HG02870 (cell line): ENCODE data around the gene EFNA4.
A peak's percentile ranks its signal among the peaks of the same experiment; 100 is the strongest.

Experiments used
- ATAC-seq: cut with Tn5 transposase; IDR thresholded peaks from one replicate; pipeline ENCODE4 v1.9.1; 2021; ENCODE audit warnings: mild to moderate bottlenecking, moderate library complexity; ENCODE audit not compliant: unreplicated experiment

Gene EFNA4

DNA sequence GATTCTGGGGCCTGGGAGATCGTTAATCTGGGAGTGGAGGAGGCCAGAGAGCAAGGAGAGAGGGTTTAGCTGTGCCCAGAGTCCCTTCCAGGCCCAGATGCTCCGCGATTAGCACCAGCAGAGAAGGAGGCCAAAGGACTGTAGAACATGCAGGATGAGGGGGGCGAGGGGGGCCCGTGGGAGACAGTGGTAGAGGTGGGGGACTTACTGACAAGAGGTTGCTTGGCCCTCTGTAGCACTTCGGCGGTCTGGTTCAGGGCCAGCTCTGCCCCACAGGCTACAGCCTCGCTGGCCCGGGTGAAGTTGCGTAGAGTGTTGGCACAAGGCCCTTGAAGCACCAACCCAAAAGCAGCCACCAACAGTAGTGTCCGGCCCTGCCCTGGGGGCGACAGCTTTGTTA lies 30.7 kb upstream of the EFNA4 start:
- no peak for ATAC-seq

DNA sequence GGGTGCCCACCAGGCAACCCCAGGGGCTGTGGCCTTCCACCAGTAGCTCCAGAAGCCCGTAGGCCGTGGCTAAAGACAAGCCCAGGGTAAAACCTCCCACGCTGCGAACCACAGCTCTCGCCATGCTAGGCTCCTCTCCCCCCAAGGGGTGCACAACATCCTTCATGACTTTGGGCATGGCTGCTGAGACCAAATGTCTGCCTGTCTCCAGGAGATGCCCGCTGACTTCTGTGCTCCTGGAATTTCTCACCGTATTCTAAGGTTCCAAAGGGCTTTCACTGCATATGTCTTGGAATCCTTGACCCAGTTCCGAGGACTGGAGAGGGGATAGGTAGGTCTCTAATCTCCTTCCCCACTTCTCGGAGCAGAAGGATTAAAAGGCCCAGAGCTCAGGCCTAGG lies 30.0 kb upstream of the EFNA4 start, which contains the start of the genes DCST1 and DCST2:
TSS of gene DCST1 (plus strand) at position 301 of the 400 bp plus-strand sequence. CDS start 213 bp downstream, outside the sequence.
TSS of gene DCST2 (minus strand) at position 258 of the 400 bp plus-strand sequence. CDS start at position 178, 80 bp downstream.
- ATAC-seq: no peak

DNA sequence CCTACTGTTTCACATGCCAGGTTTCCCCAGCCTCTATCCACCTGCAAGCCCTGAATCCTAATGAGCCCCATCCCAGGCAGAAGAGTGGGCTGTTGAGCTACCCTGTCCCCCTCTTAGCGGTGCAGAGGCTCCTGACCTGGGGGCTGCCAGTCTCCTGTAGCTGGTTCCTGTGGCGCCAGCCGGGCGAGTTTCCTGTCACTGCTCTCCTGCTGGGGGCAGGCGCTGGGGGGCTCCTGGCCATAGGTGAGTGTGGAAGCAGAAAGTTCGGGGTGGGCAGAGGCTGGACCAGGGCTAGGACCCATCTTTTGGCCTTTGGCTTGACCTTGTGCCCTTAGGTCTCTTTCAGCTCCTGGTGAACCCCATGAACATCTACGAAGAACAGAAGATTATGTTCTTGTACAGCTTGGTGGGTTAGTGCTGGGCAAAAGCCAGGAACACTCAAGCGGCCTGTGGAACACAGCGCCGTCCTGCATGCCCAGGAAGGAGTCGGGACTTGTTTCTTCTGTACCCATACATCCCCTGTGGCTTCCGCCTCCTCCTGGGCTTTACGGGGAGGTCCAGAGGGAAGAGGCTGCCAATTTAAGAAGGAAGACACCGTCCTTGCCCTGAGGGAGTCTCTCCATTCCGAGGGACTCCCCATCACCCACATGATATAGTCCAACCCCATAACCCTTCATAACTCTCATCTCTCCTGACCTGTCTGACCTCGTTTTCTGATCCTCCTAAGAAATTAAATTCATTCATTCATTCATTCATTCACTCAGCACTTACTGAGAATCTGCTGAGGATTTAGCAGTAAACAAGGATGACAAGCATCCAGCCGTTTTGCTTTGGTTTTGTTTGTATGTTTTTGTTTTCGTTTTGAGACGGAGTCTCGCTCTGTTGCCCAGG lies 29.0 kb upstream of the EFNA4 start:
- ATAC-seq: no peak

DNA sequence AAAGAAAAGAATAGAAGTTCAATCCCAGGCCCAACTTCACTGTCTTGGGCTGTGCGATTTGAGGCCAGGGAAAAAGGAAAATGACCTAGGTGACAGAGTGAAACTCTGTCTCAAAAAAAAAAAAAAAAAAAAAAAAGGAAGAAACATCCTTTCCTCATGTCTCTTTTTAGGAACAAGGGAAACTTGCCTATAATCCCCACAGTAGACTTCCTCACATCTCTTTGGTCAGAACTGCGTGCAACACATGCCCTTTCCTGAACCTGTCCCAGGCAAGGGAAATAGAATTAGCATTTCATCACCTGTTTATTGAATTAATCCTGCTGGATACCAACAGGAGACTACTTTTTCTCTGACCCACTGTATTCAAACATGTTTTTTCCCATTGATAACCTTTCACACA lies 27.6 kb upstream of the EFNA4 start:
- no peak for ATAC-seq

DNA sequence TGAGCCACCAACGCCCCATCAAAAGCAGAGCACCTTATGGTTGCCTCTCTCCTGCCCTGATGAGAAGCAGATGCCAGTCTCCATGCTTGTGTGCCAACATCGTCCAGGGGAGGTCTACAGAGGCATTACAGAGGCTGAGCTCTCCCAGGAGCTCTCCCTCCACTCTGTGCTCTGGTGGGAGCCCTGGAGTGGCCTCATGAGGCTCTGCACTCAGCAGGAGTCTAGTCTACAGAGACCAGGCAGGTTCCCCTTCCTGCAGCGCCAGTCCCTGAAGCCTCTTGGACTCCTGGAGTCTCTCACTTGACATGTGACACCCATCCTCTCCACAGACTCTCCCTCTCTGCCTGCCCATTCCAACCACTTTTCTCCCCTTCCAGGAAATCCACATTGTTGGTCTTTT lies 26.5 kb upstream of the EFNA4 start:
- no peak for ATAC-seq

DNA sequence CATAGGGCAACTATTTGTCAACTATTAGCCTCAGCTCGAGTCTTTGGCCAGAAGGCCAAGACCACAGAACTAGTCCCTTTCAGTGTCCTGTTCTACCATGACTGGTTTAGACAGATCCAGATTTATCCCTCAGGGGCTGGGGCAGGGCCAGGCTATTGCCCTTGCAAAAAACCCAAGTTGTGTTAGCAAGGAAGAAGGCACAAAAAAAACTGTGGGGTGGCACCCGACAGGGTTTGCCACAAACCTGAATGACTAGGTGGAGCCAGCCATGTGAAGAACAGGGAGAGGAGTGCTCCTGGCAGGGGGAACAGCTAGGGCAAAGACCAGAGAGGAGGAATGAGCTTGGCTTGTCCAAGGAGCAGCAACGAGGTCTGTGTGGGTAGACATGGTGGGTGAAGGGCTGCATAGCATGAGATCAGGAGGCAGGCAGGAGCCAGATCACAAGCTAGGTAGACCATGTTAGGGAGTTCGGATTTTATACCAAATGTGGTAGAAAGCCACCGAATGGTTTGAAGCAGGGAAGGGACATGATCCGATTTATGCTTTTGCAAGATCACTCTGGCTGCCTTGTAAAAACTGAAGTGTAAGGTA lies 25.6 kb upstream of the EFNA4 start:
- no peak for ATAC-seq

DNA sequence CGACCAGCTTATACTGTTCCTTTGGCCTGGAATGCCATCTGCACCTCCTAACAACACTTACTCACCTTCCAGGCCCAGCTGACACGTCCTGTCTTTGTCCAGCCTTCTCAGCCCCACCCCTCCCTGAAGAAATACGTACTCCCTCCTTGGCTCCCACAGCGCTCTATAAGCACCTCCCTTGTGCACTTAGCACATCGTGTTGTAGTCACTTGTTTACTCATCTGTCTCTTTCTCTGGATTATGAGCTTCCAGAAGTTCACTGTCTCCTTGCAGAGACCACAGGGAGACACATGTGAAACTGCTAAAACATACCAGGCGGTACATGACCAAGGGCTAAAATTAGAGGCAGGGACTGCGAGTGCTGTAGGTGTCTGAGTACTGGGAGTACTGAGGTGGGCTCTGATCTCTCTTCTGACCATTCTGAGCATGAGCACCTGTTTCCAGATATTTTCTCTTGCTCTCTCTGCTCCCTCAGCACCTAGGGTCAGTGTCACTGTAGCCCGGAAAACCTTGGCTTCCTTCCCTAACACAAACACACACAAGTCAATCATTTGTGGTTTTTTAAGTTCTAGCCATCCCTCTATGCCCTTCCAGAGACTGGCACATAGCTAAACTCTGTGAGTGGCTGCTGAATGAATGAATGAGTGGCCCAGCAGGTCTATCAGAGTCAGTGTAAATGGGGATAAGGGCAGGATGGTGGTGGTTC lies 24.8 kb upstream of the EFNA4 start:
- ATAC-seq: no peak

DNA sequence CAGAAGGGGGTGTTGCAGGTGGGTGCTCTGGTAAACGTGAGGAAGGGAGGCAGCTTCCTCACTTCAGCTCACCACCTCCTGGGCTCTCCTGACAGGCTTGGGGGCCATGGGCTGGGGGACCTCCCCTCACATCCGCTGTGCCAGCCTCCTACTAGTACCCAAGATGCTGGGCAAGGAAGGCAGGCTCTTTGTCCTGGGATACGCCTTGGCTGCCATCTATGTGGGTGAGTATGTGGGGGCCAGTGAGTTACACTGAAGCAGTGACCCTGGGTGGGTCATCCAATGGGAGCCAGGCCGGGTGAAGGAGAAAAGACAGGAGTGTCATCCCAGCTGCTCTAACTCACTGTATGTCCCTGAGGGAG lies 24.3 kb upstream of the EFNA4 start:
- no peak for ATAC-seq

DNA sequence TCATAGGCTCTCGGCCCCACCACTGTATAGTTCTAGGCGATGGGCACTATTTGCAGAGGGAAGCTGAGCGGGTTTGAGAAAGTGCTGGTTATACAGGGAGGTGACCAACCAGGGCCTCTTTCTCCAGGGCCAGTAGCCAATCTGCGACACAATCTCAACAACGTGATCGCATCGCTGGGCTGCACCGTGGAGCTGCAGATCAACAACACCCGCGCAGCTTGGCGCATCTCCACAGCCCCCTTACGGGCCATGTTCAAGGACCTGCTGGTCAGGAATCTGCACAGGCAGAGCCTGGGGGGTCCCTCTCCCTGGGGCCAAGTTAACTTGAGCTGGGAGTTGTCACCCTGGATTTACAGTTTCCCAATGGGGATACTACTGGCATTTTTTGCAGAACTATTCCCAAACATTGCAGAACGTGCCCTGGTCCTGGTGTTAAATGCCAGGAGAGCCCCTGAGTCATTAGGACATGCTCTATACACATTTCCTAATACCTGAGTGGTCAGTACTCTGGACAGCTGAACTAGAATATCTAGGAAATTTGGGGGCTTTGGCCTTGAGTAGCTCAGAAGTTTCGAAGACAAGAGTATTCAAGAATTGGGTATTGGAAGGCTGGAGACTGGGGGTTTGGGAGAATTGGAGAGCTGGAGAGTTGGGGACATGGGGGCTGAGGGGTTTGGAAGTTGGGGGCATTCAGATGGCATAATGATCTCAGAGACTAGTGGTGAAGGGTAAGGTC lies 23.0 kb upstream of the EFNA4 start:
- ATAC-seq: no peak

DNA sequence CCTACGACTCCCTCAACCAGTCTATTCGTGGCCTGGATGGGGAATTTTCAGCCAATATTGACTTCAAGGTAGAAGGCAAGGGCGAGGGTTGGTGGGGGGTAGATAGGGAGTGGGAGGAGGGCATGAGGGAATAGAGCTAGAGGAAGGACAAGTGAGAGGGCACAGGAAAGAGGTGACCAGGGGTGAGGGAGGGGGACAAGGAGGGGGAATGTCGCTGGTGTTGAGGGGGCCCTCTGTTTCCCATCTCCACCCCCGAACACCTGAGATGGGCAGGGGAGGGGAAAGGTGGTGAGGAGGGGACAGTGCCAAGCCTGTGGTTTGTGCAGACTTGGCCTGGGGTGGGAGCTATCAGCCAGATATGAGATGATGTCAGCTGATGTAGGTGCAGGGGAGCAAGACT lies 20.8 kb upstream of the EFNA4 start:
- no peak for ATAC-seq

DNA sequence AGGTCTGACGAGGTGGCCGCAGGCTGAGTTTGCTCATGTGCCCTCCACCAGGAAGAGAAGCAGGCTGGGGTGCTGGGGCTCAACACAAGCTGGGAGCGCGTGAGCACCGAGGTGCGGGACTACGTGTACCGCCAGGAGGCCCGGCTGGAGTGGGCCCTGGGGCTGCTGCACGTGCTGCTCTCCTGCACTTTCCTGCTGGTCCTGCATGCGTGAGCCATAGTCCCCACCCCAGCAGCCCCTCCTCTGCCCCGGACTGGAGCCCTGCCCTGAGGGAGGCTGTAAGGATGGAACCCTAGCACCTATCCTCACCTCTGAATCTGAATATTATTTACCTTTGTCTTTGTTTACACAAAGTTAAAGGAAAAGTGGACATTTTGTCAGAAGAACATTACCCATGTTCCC lies 20.2 kb upstream of the EFNA4 start:
- no peak for ATAC-seq

DNA sequence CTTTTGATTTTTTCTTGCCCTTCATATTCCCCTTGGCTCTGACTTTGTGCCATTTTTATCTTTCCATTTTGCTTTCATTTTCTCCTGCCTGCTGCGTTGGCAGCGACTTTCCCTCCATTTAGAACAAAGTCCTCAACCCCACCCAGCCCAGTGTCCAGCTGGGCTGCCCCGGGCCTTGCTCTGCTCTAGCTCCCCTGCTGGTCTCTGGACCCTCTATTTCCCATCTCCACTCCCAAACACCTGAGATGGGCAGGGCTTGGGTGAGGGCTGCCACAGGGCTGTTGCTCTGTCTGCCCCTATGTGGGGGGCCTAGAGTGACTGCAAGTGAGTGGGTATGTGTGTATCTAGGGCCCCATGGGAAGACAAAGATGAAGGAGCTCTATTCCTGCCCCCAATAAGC lies 19.7 kb upstream of the EFNA4 start:
- ATAC-seq: no peak

DNA sequence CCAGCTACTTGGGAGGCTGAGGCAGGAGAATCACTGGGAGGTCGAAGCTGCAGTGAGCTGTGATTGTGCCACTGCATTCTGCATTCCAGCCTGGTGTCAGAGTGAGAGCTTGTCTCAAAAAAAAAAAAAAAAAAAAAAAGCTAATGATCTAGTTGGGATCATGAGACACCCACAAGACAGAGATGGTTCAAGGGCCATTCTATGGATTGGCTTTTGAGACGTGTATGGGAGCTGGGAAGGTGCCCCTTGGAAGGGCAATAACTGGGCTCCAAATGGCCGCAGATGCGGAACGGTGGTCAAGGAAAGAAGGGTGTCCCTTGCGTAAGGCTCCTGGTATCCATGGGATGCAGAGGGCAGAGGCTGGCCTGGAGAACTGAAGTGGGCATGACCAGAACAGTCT lies 19.2 kb upstream of the EFNA4 start:
- no peak for ATAC-seq

DNA sequence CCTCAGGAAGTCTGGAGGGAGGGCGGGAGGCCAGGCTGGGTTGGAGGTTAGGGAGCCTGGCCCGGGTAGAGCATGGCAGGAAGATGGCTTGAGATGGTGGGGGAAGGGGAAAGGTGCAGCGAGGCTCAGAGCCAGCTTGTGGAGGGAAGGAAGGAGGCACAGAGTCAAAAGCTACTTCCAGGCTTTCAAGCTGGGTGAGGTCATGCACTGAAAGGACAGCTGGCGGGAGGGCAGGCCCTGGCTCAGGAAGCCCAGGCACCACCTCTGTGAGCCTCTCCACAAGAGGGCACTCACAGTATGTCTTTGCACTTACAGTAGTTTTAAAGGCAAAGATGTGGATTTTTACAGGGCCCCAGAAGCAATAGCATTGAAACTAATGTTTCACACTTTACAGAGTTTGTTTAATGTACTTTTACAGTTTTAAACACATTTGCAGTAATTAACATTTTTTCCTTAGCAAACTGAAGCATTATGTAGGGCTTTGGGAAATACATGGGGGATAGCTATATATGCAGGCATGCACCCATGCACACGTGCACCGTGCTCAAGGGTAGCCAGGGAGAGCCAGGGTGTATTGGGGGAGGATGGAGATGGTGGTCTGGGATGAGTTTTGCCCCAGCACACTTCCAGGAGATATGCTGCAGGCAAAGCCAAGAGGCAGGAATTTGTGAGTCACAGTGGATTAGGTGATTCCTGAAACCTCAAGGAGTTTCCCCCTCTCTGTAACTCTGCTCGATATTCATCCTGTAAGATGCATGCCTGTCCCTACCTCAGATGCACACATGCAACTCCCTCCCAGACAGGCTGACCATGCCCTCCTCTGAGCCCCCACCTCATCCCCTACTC lies 18.5 kb upstream of the EFNA4 start:
- ATAC-seq: no peak

DNA sequence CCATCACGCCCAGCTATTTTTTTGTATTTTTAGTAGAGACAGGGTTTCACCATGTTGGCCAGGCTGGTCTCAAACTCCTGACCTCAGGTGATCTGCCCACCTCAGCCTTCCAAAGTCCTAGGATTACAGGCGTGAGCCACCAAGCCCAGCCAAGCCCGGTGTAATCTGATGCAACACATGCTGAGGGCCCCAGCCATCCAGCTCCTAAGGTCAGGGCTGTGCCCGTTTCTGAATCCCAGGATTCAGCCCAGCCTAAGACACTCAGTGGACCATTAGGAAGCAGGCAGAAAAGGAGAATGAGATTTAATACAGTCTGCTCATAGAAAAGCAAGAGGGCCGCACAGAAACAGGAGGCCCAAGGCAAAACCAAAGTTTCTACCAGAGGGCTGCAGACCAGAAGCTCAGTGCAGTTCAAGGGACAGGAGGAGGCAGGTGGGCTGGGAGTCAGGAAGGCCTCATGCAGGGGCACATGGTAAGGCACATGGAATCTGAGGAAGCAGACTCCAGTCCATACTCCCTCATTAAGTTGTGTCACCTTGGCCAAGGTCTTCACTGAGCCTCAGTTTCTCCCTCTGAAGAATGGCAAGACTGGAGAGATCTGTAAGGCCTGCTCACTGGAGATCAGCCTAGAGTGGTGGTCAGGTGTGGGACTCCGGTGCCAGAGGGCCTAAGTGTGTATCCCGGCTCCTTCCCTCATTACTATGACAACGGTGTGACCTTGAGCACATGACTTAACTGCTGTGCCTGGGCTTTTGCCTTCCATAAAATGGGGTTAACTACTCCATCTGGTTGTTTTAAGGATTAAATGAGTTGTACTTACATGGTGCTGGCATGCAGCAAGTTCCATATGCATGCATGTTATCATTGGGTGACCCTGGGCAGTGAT lies 14.8 kb upstream of the EFNA4 start:
- no peak for ATAC-seq

DNA sequence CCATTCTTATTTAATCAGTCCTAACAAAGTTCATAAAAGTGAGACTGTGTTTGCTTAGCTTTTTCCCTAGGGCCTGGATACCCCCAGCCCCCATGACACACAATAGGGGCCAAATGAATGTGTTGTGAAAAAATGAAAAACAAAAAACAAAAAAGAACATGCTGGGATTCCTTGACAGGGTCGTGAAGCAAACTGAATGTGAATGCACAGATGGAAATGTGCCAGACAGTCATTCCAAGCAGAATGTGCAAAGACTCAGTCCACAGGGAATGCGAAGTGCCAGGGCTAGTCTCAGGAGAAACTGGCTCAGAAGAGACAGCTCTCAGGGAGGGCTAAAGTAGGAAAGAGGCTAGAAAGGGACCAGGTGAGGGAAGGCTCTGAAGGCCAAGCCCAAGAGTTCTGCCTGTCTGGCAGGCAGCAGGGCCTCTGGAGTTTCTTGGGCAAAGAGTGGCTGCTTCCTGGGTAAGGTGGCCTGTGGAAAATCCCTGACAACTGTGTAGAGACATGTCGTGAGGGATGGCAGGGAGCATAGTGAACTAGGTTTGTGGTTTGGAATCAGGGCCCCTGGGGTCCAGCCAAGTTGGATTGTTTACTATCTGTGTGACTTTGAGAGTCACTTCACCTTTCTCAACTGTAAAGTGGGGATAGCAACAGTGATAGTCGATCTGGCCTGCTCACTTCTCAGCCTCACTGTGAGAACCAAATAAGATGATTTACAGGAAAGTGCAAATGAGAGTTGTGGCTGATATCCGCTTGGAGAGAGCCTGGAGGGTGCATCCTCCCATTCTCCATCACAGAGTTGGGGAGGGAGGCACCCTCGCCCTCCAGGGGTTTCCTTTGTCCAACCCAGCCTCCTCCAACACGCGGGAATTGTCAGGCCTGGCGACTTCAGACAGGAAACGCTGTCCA lies 13.6 kb upstream of the EFNA4 start:
- ATAC-seq: no peak

DNA sequence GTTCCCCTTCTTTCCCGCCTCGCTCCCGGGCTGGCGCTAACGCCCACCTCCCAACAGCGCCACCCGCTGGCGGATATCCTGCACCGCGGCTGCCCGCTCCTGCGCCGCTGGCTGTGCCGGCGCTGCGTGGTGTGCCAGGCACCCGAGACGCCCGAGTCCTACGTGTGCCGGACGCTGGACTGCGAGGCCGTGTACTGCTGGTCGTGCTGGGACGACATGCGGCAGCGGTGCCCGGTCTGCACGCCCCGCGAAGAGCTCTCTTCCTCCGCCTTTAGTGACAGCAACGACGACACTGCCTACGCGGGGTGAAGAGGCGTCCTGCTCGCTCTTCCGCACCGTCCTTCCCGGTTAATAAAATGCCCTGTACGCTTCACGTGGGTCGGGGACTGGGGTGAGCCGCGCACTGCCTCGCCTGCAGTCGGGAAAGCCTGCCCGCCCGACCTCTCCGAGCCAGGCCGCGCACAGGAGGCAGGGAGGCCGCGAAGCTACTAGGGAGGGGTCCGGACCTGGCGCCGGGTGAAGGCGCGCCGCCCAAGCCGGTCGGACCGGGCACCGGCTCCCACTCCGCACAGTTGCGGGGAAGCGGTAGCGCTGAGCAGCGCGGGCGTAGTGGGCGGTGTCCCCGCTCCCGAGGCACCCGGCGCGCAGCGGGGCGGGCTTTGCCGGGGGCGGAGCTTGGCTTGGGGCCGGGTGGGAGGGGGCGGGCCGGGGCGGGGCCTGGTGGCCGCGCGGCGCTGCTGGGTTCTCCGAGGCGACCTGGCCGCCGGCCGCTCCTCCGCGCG lies 12.8 kb upstream of the EFNA4 start, which contains the start of gene ADAM15:
TSS of gene ADAM15 (plus strand) at position 757 of the 782 bp plus-strand sequence. CDS start 71 bp downstream, outside the sequence.
- ATAC-seq: peak; percentile 52
